Stimulated activated CD4-positive, alpha-beta T cell treated with anti-CD3 and anti-CD28 coated beads, Interleukin-4, amount 100 ng/mL, for 24 hours (primary cell): Measurements from ENCODE around the gene ACVR1C.
"Not testable (repeated sequence)": the region's sequence is repeated elsewhere in the genome, so short reads cannot be mapped to it uniquely, and the experiment has no call there.

Source experiments
- DNase-seq: peaks from one replicate; pipeline ENCODE4 v3.0.0-alpha.2; 2020

The ACVR1C gene

GRCh38 chr2:157572725-157573124, 55.9 kb downstream of the ACVR1C start:
- no peak for DNase-seq

- not testable (repeated sequence) for DNase-seq
Measured at GRCh38 chr2:157566623-157567022, 62.0 kb downstream of the ACVR1C start.

- DNase-seq = not testable (repeated sequence)
Measured at GRCh38 chr2:157566113-157566512, 62.6 kb downstream of the ACVR1C start.

GRCh38 chr2:157565550-157565949, 63.1 kb downstream of the ACVR1C start:
- no peak for DNase-seq

- no peak for DNase-seq
Measured at GRCh38 chr2:157559890-157560289, 68.8 kb downstream of the ACVR1C start.

- no peak for DNase-seq
Measured at GRCh38 chr2:157559461-157559860, 69.2 kb downstream of the ACVR1C start.

- no peak for DNase-seq
Measured at GRCh38 chr2:157559061-157559460, 69.6 kb downstream of the ACVR1C start.

GRCh38 chr2:157557770-157558169, 70.9 kb downstream of the ACVR1C start:
- no peak for DNase-seq

- DNase-seq = no peak
Measured at GRCh38 chr2:157540102-157540501, 88.6 kb downstream of the ACVR1C start.

- DNase-seq = no peak
Measured at GRCh38 chr2:157538064-157538463, 90.6 kb downstream of the ACVR1C start.

GRCh38 chr2:157536815-157537214, 91.8 kb downstream of the ACVR1C start:
- no peak for DNase-seq

GRCh38 chr2:157528963-157529751, 99.5 kb downstream of the ACVR1C start:
- DNase-seq = no peak

- no peak for DNase-seq
Measured at GRCh38 chr2:157526070-157526469, 102.6 kb downstream of the ACVR1C start.

GRCh38 chr2:157523270-157524247, 105.1 kb downstream of the ACVR1C start:
- DNase-seq = no peak

GRCh38 chr2:157514966-157515365, 113.7 kb downstream of the ACVR1C start:
- DNase-seq = not testable (repeated sequence)

GRCh38 chr2:157509744-157510143, 118.9 kb downstream of the ACVR1C start:
- DNase-seq = no peak

GRCh38 chr2:157508676-157509075, 120.0 kb downstream of the ACVR1C start:
- no peak for DNase-seq

GRCh38 chr2:157506586-157506985, 122.1 kb downstream of the ACVR1C start:
- DNase-seq = no peak

- no peak for DNase-seq
Measured at GRCh38 chr2:157504623-157505022, 124.0 kb downstream of the ACVR1C start.

GRCh38 chr2:157501026-157501425, 127.6 kb downstream of the ACVR1C start:
- DNase-seq = no peak

GRCh38 chr2:157500334-157500733, 128.3 kb downstream of the ACVR1C start:
- no peak for DNase-seq

- no peak for DNase-seq
Measured at GRCh38 chr2:157498483-157498882, 130.2 kb downstream of the ACVR1C start.

- no peak for DNase-seq
Measured at GRCh38 chr2:157497638-157498314, 130.9 kb downstream of the ACVR1C start.
